ENCODE results near the gene TRABD.

DNA sequence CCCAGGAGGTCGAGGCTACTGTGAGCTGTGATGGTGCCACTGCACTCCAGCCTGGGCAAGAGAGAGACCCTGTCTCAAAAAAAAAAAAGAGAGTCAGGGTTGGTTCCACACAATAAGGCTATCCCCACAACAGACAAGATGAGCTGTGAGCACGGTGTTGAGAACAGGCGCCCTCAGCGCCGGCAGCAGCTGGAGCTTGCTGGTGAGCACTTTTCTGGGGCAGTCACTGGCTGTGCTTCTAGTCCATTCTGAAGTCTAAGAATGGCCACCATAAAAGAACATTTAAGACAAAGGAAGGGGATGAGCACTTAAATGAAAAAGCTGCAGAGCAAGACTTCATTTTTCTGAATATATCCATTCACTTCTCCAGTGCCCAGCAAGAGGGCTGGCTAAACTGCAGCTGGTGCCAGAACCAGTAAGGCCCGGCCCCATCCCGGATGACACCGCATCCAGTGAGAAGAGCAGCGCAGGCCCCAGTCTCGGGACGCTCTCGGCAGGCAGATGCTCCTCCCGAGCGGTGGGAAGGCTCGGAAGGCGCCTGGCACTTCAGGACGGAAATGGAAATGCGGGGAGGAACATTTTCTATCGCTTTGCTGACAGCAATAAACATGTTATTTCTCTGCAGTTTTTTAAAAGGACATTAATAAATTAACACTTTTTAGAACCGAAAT lies 46.9 kb downstream of the TRABD start:
- no peak for TF ChIP-seq POLR2AphosphoS5 (IDR thresholded peaks at IDR 0.05; ENCODE audit: low read depth, low read length)
- no peak for TF ChIP-seq POLR2A (IDR thresholded peaks at IDR 0.05; ENCODE audit: low read depth, low read length)
